GM12878 (cell line): ENCODE results near the gene PTPMT1. TPM values are rescaled to one million over a fixed set of nuclear protein-coding genes. Genes with fewer than 3 reads are reported as not detected.

ENCODE experiments used
- ATAC-seq: fragments of 200-7000 bp; cut with Tn5 transposase; 3 replicates; pipeline ENCODE4 v1.9.1; 2020; ENCODE audit warnings: mild to moderate bottlenecking, moderate library complexity
- BruUV-seq: library from RNA; stranded (reverse); fragments of 400-500 nt; replicated peaks from 2 replicates; lab custom pipeline; 2021; lab: Mats Ljungman, UMichigan
- CTCF ChIA-PET: fragments of 300-600 bp; sonication (Branson Sonifier 250); formaldehyde crosslinking; extraction: SDS; loops from one replicate; lab custom pipeline; 2021; ENCODE audit warnings: inconsistent platforms; lab: Yijun Ruan, JAX
- POLR2A ChIA-PET: fragments of 350-600 bp; formaldehyde crosslinking; extraction: SDS; loops from one replicate; lab custom pipeline; 2021; ENCODE audit warnings: inconsistent platforms; lab: Charles Lee
- RAD21 ChIA-PET: fragments of 300-600 bp; sonication (Branson Sonifier 250); formaldehyde crosslinking; loops from one replicate; lab custom pipeline; 2023; ENCODE audit warnings: antibody characterized with exemption; ENCODE audit not compliant: unreplicated experiment; lab: Charles Lee
- SMC1A ChIA-PET: fragments of 300-600 bp; sonication (Branson Sonifier 250); formaldehyde crosslinking; loops from one replicate; lab custom pipeline; 2023; ENCODE audit not compliant: unreplicated experiment, uncharacterized antibody; lab: Charles Lee
- DNase-seq: peaks from one replicate; pipeline ENCODE4 v3.0.0-alpha.2; 2011; ENCODE audit warnings: low read depth, low spot score
- FAIRE-seq: peaks from 3 replicates; lab custom pipeline; 2011; peaks lifted over from hg19 to GRCh38; lab: Jason Lieb, UNC
- H2AFZ ChIP-seq: 2 replicates; pipeline ENCODE4 v1.6.0; 2011; ENCODE audit warnings: low read depth, low read length, control low read depth; ENCODE audit not compliant: control insufficient read depth
- H3K27ac ChIP-seq: 2 replicates; pipeline ENCODE4 v1.5.1; 2011; ENCODE audit warnings: control low read depth; ENCODE audit not compliant: control insufficient read depth, insufficient read depth
- H3K27me3 ChIP-seq, 2 experiments: replicated peaks in 1 of 2; 2 replicates each; pipeline versions ENCODE4 v1.6.0 to v1.6.1; 2011; ENCODE audit warnings: low read length in 1 of 2; ENCODE audit not compliant: control insufficient read depth in 2 of 2, insufficient read depth in 2 of 2
- H3K36me3 ChIP-seq, 2 experiments: 2 replicates each; pipeline ENCODE4 v1.5.1; 2011; ENCODE audit warnings: low read length in 1 of 2; ENCODE audit not compliant: control insufficient read depth in 2 of 2, insufficient read depth in 2 of 2
- H3K4me1 ChIP-seq: 2 replicates; pipeline ENCODE4 v1.6.1; 2011; ENCODE audit warnings: mild to moderate bottlenecking, low read length, moderate library complexity, mixed read lengths; ENCODE audit not compliant: control insufficient read depth, insufficient read depth
- H3K4me2 ChIP-seq: 2 replicates; pipeline ENCODE4 v1.6.0; 2011; ENCODE audit warnings: control low read depth; ENCODE audit not compliant: control insufficient read depth, insufficient read depth
- H3K4me3 ChIP-seq: fragments of 200-600 bp; sonication (generic); 2 replicates; pipeline ENCODE4 v1.5.1; 2016
- H3K79me2 ChIP-seq: 2 replicates; pipeline ENCODE4 v1.6.0; 2011; ENCODE audit warnings: low read length; ENCODE audit not compliant: control insufficient read depth, insufficient read depth
- H3K9ac ChIP-seq: 2 replicates; pipeline ENCODE4 v1.8.0; 2011; ENCODE audit warnings: low read length, control low read depth, mixed read lengths; ENCODE audit not compliant: control insufficient read depth, insufficient read depth
- H3K9me3 ChIP-seq: replicated peaks from 3 replicates; pipeline ENCODE4 v1.5.1; 2011; ENCODE audit warnings: mild to moderate bottlenecking, low read length; ENCODE audit not compliant: control insufficient read depth, insufficient read depth
- H4K20me1 ChIP-seq: 2 replicates; pipeline ENCODE4 v1.6.0; 2011; ENCODE audit not compliant: control insufficient read depth, insufficient read depth
- BHLHE40 ChIP-seq, 2 experiments: fragments of 450-650 bp in 1 of 2; IDR thresholded peaks; 2 replicates each; pipeline ENCODE4 v1.6.1; 2011 to 2017; ENCODE audit warnings: low read depth in 2 of 2, borderline replicate concordance in 1 of 2, improper control_type of control experiment in 1 of 2, low read length in 1 of 2, mild to moderate bottlenecking in 1 of 2
- CEBPZ ChIP-seq: fragments of 150-350 bp; IDR thresholded peaks from 2 replicates; pipeline ENCODE4 v1.6.1; 2016; ENCODE audit warnings: low read depth, low read length
- ETV6 ChIP-seq, 2 experiments: fragments of 450-650 bp in 1 of 2; IDR thresholded peaks in 1 of 2; conservative IDR thresholded peaks in 1 of 2; 2 replicates each; pipeline ENCODE4 v1.6.1; 2014; ENCODE audit warnings: antibody characterized with exemption in 1 of 2, borderline replicate concordance in 1 of 2, low read depth in 1 of 2, mild to moderate bottlenecking in 1 of 2, moderate library complexity in 1 of 2
- FOXM1 ChIP-seq: IDR thresholded peaks from 2 replicates; pipeline ENCODE4 v1.6.1; 2012; ENCODE audit warnings: low read depth, mild to moderate bottlenecking, inconsistent platforms, low read length, moderate library complexity
- GATAD2B ChIP-seq: fragments of 450-650 bp; conservative IDR thresholded peaks from 2 replicates; pipeline ENCODE4 v1.6.1; 2017; ENCODE audit warnings: low read depth, mild to moderate bottlenecking, moderate library complexity
- HDAC2 ChIP-seq: fragments of 200-600 bp; sonication (generic); IDR thresholded peaks from 2 replicates; pipeline ENCODE4 v1.6.1; 2017
- MLLT1 ChIP-seq: fragments of 450-650 bp; IDR thresholded peaks from 2 replicates; pipeline ENCODE4 v1.6.1; 2016; ENCODE audit warnings: mild to moderate bottlenecking
- NFYB ChIP-seq: IDR thresholded peaks from 2 replicates; pipeline ENCODE4 v1.6.1; 2011; ENCODE audit warnings: low read depth, mild to moderate bottlenecking, low read length, improper control_type of control experiment, moderate library complexity; ENCODE audit not compliant: insufficient read depth
- SKIL ChIP-seq: fragments of 450-650 bp; IDR thresholded peaks from 2 replicates; pipeline ENCODE4 v1.6.1; 2017; ENCODE audit warnings: mild to moderate bottlenecking, low read depth, inconsistent platforms; ENCODE audit not compliant: poor library complexity, severe bottlenecking
- SMARCA5 ChIP-seq: fragments of 450-650 bp; IDR thresholded peaks from 2 replicates; pipeline ENCODE4 v1.6.1; 2017; ENCODE audit warnings: mild to moderate bottlenecking
- YBX1 ChIP-seq: fragments of 450-650 bp; IDR thresholded peaks from 2 replicates; pipeline ENCODE4 v1.6.1; 2016; ENCODE audit warnings: antibody characterized with exemption
- ZBTB11 ChIP-seq: fragments of 450-650 bp; formaldehyde crosslinking; IDR thresholded peaks from 2 replicates; pipeline ENCODE4 v1.5.0; 2022; ENCODE audit warnings: mild to moderate bottlenecking, missing genetic modification characterization
- ZNF24 ChIP-seq: fragments of 450-650 bp; IDR thresholded peaks from 2 replicates; pipeline ENCODE4 v1.6.1; 2017; ENCODE audit warnings: antibody characterized with exemption, mild to moderate bottlenecking
- WGBS: methylation state at CpG from one replicate; pipeline ENCODE4 v1.1.6; 2016; ENCODE audit warnings: low lambda C conversion rate; ENCODE audit not compliant: insufficient replicate concordance, insufficient coverage; ENCODE audit errors: missing lambda C conversion rate; 5-methylcytosine and 5-hydroxymethylcytosine counted together
- in situ Hi-C: fragments of 300-500 bp; cut with MboI; formaldehyde crosslinking; loops from 9 replicates; pipeline ENCODE4 v1.14.3; 2018; ENCODE audit warnings: mixed read lengths
- intact Hi-C: fragments of 100-400 bp; cut with micrococcal nuclease; formaldehyde crosslinking; loops from one replicate; pipeline ENCODE4 v1.14.2; 2022; ENCODE audit not compliant: unreplicated experiment
- polyA plus RNA-seq, 11 experiments: library from polyadenylated mRNA; depleted of rRNA in 4 of 11; unstranded in 6 of 11; stranded (reverse) in 5 of 11; fragments of >200 nt; fragmentation: Nextera tagmentation in 4 of 11; fragmentation: Illumina TruSeq in 1 of 11; extraction: Ambion mirVana in 4 of 11; extraction: Trizol in 1 of 11; gene quantifications; 1 replicate in 1 of 11; 2 replicates in 10 of 11; pipeline versions ENCODE4 v1.2.1 to v1.2.3, GENCODE V29; 2011 to 2016; ENCODE audit warnings: inconsistent platforms in 2 of 11, missing spikeins in 2 of 11, low read depth in 1 of 11
- total RNA-seq, 4 experiments: library from RNA; depleted of rRNA in 3 of 4; stranded (reverse); fragments of >200 nt in 3 of 4; fragmentation: Illumina TruSeq in 1 of 4; extraction: Trizol in 1 of 4; gene quantifications; 2 replicates each; pipeline versions ENCODE4 v1.2.1 to v1.2.3, GENCODE V29; 2013 to 2021

The PTPMT1 gene
- total and polyA plus RNA-seq, 10 of the 15 experiments (the other 5 are each of a cell fraction or from before 2014, with no cell fraction given), result 12.0 to 116 (median 58.2) TPM

GRCh38 chr11:47572715-47573255 lies 7.4 kb downstream of the PTPMT1 start:
- Histone ChIP-seq H3K4me1 (peaks cover 4% of the 10 kb centered on the region), H3K4me3 (no peak overlapping the region), H3K27me3 (no peaks in the 10 kb centered on the region), H3K9me3 (no peaks in the 10 kb centered on the region), H2AFZ (no peak overlapping the region), H3K4me2 (no peak overlapping the region), H3K9ac (no peak overlapping the region), H4K20me1 (0 out of 2 replicates have a peak, but pooled peaks cover 3% of the 10 kb centered on the region), H3K36me3 (peaks cover 10 to 42% of the 10 kb centered on the region in 2 experiments), H3K27ac (no peak overlapping the region), H3K79me2 (peaks cover 12% of the 10 kb centered on the region)
- in situ Hi-C loops (no loop called here), intact Hi-C loops (no loop called here)
- 84% methylated on average over 8 of the region's 8 CpGs for WGBS
- no peak for ATAC-seq
- CTCF ChIA-PET, result interaction anchor here (0.5 to 1.4 kb wide), 4 partner anchors 19 to 54 kb away, joined by 3 to 5 read pairs (median 3); no protein-coding TSS in a partner anchor
- SMC1A ChIA-PET, result interaction anchor here (0.9 kb wide), 1 partner anchor 50 kb away, joined by 4 read pairs; no protein-coding TSS in a partner anchor
- no peak for DNase-seq
- POLR2A ChIA-PET, result interaction anchor here (0.5 kb wide), 1 partner anchor 97 kb away, joined by 3 read pairs; no protein-coding TSS in a partner anchor
- RAD21 ChIA-PET, result no interaction called here
- no TSS peak for BruUV-seq
- no peak for FAIRE-seq
- TF ChIP-seq ZBTB11 (CRISPR knock-in tag), result no peak
- TF ChIP-seq SKIL, result no peak
- TF ChIP-seq YBX1, result no peak
- TF ChIP-seq CEBPZ, result no peak
- no peak for TF ChIP-seq ETV6 (conservative IDR thresholded peaks at IDR 0.05 in 1 of 2, IDR thresholded peaks at IDR 0.05 in 1 of 2; ENCODE audit: borderline replicate concordance in 1 of 2, low read depth in 1 of 2)
- TF ChIP-seq SMARCA5, result no peak
- no peak for TF ChIP-seq HDAC2
- TF ChIP-seq BHLHE40 (IDR thresholded peaks at IDR 0.05; ENCODE audit: borderline replicate concordance in 1 of 2, low read depth in 2 of 2, low read length in 1 of 2), result no peak
- TF ChIP-seq ZNF24, result no peak
- TF ChIP-seq GATAD2B, result no peak
- no peak for TF ChIP-seq NFYB
- no peak for TF ChIP-seq FOXM1
- no peak for TF ChIP-seq MLLT1
